Ovary (tissue), 3 donors: Measurements from ENCODE around the gene BID.

Source experiments
- CTCF ChIP-seq, 3 donors: fragments of 450-650 bp in 2 of 3; fragments of 200-600 bp in 1 of 3; IDR thresholded peaks; one replicate each; pipeline versions ENCODE4 v1.5.1 to v1.8.0; 2016 to 2022; ENCODE audit warnings: antibody characterized with exemption in 3 of 3, mild to moderate bottlenecking in 1 of 3
- POLR2A ChIP-seq: fragments of 450-650 bp; IDR thresholded peaks from one replicate; pipeline ENCODE4 v1.6.1; 2017; ENCODE audit warnings: antibody characterized with exemption, mild to moderate bottlenecking, moderate library complexity
- donor health status: DM: no; HTN: no; CAD: no.

- TF ChIP-seq CTCF (IDR thresholded peaks at IDR 0.05), result no peak
- no peak for TF ChIP-seq POLR2A
Observed at GRCh38 chr22:17695986-17696385, 78.3 kb downstream of the BID start.
